Fibroblast of skin of right quadriceps (primary cell): ENCODE measurements around the gene SIAH3.
"Not testable (repeated sequence)": the region's sequence is repeated elsewhere in the genome, so short reads cannot be mapped to it uniquely, and the experiment has no call there.

Experiments used
- DNase-seq: peaks from one replicate; pipeline ENCODE4 v3.0.0-alpha.2; 2013

SIAH3 gene, protein sequence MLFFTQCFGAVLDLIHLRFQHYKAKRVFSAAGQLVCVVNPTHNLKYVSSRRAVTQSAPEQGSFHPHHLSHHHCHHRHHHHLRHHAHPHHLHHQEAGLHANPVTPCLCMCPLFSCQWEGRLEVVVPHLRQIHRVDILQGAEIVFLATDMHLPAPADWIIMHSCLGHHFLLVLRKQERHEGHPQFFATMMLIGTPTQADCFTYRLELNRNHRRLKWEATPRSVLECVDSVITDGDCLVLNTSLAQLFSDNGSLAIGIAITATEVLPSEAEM

DNA sequence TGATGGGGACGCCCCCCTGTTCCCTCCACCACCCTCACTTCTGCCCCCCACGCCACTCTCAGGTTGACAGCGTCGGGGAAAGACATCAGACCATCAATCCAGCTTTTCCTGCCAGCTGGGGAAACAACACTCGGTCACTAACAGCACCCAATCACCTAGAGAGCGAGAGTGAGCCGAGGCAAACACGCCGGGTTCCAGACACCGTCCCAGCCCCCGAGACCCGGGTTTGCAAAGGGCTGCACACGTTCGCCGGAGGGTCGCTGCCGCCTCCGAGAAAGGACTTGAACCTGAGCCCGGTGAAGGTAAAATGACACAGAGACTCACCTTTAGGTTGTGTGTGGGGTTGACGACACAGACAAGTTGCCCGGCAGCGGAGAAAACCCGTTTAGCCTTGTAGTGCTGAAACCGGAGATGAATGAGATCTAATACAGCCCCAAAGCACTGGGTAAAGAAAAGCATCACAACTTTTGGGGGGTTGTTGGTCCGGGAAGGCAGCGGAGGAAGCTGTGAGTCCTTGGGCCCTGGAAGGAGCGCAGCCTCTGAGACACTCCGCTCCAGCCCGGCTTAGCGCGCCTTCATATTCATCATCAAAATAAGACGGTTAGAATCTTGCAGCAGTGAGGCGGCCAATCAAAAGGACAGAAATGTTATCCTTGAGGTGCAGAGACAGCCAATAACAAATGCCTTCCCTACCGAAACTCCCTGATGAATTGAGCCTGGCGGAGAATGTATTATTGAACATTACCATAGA is at the start of gene SIAH3:
Gene SIAH3, minus strand, starts transcription at position 583 of the 751 bp plus-strand sequence. Its CDS starts 124 bp downstream, at position 459.
- peak; percentile 54 for DNase-seq

DNA sequence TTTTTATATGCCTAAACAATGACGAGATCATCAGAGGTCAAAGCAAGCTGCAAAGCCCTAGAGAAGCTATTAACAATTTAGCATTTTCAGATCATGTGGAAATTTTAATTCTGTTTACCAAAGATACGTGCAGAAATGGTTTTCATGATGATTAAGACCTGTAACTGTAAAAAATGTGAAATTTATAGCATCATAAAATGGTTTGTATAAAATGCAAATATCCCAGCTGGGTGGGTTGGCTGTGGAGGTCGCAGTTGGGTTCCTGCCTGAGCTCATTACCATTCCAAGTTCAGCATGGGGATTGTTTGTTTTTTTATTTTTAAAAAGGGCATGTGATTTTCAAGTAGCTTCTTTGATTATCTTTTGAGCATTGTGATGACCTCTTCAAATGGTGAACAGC is 47.9 kb upstream of the SIAH3 start:
- no peak for DNase-seq

DNA sequence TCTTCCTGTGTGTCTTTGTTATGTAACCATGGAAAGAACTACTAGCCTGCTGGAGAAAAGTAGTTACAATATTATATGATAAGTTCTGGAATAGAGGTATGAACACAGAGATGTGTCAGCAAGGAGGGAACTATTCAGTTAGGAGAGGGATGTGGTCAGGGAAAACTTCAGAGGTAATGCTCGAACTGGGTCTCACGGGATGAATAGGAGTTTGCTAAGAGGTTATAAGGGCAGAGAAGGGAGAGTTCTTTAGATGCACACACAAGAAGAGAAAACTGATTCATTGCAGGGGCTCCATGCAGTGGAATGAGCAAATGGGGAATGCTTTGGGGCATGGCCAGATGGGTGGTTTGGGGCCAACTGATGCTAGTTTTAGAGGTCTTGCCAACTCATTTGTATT is 46.0 kb upstream of the SIAH3 start:
- no peak for DNase-seq

DNA sequence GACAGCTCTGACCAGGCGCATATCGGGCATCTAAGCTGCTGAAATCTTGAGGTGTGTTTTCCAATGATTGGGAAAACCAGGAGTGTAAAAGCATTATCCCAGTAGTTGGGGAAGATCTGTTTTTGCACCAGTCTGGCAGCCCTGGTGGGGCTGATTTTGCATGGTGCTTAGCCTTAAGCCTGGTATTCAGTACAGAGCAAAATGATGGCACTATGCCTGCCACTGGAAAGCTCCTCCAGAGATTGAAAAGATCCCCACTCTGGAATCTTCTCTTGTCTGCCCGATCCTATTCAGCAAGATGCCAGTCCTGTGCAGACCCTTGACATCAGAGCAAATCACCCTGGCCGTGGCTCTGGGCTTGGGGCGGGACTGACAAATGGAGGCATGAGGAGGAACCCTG is 44.7 kb upstream of the SIAH3 start:
- DNase-seq, result no peak

DNA sequence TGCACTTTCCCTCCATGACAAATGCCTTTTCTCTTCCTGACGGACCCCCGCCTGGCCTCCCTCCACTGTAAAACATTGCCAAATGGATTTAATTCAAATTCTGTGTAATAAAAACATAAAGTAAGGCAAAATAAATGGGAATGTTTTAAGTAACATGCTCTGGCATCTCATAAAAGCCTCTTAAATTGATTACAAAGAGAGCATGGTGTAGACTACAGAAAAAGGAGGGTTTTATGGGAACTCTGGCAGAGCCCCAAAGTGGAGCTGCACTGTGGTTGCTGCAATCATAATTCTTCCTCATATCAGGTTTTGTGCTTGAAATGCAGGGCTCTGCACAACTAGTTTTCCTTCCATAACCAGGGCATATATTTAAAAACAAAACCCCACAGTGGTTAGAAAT is 44.3 kb upstream of the SIAH3 start:
- no peak for DNase-seq

DNA sequence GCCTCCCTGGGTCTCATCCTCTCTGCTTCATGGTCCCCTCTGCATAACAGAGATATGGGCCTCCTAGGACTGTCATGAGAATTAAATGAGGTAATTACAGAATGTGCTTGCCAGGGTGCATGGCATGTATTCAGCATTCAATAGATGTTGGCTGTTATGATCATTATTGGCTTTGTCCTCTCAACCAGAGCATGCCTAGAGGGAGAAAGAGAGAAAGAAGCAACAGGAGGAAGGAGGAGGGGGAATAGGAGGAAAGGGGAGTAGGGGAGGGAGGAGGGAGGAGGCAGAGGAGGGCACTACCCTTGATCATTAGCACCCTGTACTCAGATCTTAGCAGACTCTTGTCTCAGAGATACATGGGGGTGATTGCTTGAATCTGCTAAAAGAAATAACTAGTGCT is 41.0 kb upstream of the SIAH3 start:
- DNase-seq, result no peak

DNA sequence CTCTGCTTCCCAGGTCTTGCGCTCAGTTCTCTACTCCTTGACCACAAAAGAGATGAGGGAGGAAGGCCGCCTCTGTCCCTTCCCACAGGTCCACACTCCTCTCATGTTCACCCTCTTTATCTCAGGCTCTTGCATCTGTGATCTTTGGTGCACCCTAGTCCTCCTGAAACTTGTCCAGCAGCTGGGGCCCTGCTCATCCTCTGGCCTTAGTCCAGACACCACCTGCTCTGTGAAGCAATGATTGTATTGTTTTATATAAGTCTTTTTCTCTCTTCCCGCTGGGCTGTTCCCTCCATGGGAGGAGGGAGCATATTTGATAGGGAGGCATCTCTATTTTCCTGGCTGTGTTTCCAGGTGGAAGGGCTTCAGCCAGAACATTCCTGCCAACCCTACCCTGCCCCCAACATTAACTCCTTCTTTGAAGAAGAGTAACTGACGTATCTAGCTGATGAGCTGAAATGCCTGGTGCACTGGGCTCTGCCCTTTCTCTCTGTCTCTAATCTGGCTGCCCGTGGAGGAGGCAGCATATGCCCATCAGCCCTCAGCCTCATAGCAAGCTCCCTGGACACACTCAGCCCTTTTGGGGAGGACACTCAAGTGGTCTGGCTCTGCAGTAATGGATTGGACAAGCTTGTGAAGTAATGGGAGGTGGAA is 38.2 kb upstream of the SIAH3 start:
- DNase-seq, result no peak

DNA sequence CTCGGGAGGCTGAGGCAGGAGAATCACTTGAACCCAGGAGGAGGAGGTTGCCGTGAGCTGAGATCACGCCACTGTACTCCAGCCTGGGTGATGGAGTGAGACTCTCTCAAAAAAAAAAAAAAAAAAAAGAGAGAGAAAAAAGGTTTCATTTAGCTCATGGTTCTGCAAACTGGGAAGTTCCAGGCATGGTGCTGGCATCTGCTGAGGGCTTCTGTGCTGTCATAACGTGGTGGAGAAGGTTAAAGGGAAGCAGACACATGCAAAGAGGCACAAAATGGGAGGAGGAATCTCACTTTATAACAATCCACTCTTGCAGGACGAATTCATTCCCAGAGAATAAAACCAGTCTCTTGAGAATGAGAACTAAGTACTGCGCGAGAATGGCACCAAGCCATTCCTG is 34.9 kb upstream of the SIAH3 start:
- no peak for DNase-seq

DNA sequence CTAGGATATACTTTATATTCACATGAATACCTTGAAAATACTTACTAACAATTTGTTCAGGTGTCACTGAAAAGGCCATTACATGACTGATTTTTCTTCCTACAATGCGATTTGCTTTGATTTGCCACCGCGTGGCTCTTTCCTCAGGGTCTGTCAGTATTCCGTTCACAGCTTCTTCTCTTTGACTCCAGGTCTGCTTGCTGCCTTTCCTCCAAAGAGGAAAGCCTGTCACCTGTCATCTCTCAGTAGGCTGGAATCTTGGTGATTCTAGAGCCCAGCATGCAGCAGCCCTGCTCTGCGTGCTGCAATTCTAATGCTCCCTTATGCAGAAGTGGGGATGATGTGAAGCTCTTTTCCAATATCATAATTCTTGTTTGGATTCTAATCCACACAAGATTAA is 33.6 kb upstream of the SIAH3 start:
- DNase-seq, result no peak

DNA sequence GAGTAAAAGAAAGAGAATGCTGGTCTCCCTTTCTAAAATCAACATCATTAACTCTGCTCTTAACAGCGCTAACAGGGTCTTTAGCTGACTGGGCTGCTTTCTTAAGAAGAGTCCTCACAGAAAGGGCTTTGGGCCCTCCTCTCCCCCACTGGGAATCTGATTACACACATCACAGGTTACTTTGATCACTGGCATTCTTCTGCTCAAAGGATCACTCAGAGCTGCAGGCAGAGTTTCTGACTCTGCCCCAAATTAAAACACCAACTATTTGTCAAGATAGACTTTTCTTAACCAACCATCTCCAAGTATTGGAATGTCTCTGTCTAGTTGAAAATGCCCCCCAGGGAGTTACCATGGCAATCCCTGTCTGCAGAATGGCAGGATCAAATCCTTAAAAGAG is 31.1 kb upstream of the SIAH3 start:
- no peak for DNase-seq

DNA sequence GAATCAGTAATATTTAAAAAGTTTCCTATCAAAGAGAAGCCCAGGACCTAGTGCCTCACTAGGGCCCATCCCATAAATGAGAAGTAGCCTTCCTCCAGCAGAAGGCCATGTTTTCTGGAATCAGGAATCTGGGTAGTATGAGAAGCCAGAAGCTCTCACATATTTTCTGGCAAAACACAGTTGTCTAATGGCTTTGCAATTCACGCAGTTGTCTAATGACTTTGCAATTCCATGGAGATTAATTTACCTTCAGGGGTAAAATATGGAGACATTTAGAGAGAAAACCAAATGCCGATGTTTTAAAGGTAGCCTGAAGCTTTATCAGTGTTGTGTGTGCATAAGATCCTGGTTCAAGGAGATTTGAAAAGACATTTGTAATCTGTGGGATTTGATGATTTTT is 29.8 kb upstream of the SIAH3 start:
- no peak for DNase-seq

DNA sequence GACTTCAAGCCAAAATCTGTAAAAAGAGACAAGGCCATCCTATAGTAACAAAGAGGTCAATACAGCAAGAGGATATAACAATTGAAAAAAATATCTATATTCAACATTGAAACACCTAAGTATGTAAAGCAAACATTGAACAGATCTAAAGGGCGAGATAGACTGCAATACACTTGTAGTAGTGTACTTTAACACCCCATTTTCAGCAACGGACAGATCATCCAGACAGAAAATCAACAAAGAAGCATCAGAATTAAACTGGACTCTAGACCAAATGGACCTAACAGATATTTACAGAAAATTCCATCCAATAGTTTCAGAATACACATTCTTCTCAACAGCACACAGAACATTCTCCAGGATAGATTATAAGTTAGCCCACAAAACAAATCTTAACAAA is 28.7 kb upstream of the SIAH3 start:
- no peak for DNase-seq

DNA sequence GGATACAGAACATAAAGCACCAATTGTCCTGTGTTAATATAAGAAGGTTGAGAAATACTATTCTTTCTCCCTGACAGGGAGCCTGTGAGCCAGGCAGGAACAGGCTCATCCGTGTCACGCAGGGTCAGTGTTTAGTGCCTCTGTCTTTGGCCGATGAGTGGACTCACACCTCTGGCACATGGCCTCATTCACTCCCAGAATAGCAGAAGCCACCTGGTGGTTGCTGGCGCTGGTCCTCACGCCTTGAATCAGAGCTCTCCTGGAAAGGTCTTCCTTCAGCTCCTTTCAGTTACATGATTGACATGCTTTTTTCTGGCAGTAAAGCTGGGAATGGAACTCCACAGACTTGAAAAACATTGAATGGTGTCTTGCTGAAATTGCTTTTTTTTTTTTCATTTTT is 28.1 kb upstream of the SIAH3 start:
- DNase-seq, result no peak

DNA sequence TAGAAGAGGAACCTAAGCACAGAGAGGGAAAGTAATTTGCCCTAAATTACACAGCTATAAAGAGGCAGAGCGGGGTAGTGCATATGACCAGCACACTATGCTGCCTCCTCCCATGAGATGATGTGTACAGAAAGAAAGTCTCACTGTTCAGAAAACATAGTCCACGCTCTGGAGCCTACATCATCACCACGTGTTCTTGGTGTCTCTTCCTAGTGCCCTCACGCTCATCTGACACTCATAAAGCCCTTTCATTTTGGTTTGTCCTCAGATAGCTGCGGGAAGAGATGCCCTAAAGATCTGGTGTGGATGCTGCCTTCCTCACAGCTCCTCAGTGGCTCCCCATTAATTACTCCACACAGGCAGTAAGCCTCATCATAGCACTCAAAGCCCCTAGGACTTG is 27.4 kb upstream of the SIAH3 start:
- no peak for DNase-seq

DNA sequence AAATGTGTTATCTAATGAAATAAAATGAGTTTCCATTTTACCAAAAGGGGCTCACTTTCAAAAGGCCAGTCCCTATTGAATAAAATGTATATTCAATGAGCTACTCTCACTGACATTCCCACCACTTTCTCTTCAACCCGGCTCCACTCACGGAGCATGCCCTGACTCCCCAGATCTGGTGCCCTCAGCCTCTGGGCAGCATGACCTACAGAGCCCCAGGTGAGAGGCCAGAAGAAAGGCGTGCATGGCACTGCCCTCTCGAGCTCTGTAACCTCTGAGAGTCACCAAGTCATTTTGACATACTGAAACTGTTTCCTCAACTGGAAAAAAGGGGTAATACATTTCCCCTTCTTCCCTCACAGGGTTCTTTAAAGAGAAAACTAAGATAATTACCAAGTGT is 25.2 kb upstream of the SIAH3 start:
- no peak for DNase-seq

DNA sequence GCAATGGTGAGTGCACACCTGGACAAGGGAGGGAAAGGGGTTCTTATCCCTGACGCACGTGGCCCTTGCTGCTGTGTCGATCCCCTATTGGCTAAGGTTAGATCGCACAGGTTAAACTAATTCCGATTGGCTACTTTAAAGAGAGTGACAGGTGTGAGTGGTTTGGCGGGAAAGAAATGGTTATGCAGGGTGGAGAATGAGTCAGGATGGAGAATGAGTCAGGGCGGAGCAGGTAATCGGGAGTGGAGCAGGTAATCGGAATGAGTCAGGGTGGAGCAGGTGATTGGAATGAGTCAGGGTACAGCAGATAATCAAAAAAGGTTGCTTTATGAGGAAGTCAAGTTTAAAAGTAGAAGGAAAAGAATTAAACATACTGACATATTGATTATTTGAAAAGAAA is 24.4 kb upstream of the SIAH3 start:
- no peak for DNase-seq

DNA sequence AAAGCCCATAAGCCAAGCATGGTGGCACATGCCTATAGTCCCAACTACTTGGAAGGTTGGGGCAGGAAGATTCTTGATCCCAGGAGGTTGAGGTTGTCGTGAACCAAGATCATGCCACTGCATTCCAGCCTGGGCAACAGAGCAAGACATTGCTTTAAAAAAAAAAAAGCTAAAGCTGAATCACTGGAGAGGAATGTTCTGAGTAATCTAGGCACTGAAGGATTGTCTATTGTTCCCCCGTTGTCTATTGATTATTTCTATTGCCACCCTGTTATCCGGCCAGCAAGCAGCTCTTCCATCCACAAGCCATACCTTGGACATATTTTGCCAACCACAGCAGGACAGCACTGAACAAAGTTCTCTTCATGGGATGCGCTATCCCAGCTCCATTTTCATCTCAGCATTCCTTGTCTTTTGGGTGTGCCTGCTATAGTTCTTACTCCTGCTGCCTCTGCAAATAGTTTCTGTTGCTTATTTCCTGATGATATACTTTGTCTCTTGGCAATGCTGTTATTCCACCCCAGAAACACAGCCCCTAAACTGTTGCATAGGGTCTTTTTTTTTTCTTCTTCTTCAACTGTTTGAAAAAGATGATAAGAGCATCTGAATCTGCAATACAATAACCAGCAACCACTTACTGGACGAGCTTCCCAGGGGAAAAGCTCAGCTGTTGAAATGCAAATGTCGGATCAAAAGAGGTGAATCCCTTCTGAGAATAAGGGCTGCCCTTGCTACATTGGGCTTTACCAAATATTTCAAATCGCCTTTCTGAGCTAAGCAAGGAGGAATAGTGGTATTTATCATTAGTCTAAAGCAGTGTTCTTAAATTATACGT is 22.2 kb upstream of the SIAH3 start:
- peak; percentile 36 for DNase-seq

DNA sequence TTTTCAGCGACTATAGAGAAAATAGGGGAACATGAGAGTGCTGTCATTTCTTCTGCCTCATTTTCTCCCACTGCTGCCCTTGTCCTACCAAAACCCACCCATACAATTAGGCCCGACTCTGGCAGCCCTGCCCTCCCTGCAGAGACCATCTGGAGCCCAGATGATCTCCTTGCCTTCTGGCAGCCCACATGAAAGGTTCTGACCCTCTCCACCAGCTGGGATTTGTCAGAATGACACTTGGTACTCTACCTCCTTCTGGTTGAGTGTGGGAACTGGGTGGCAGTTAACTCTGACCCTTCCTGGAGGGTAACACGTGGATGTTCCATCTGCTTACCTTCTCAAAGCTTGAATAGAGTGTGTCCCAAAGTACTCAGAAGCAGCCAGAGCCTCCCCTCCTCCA is 21.0 kb upstream of the SIAH3 start:
- no peak for DNase-seq

DNA sequence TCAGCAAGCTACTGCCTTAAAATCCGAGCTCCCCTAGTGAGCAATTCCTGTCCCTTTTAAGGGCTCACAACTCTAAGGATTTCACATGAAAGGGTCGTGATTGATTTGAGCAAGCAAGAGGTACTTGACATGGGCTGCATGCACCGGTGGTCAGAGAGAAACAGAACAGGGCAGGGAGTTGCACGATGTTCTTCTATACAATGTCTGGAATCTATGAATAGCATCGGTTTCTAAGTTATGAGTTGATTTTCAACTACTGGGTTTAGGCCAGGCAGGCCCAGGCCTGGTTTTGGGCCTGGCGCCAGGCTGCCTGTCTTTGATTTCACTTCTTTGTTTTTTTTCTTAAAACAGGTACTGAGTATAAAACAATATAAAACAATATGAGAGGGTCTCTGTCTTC is 19.6 kb upstream of the SIAH3 start:
- DNase-seq, result not testable (repeated sequence)

DNA sequence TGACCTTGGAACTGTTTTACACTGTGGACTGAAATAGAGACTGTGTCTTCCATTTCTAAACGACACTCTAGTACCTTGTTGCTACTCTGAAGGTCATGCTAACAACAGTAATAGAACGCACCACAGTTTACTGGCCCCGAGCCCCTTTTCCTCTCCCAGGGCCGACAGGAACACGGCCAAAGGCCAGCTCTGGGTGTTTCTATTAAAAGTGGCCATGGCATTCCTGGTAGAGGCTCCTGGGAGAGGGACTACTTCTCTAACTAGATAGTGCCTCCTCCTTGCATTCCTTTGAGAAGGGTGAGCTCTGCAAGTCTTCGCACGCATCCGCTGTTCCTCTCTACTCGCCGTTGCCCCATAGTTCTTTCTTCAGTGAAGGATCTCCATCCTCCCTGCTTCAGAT is 18.7 kb upstream of the SIAH3 start:
- no peak for DNase-seq

DNA sequence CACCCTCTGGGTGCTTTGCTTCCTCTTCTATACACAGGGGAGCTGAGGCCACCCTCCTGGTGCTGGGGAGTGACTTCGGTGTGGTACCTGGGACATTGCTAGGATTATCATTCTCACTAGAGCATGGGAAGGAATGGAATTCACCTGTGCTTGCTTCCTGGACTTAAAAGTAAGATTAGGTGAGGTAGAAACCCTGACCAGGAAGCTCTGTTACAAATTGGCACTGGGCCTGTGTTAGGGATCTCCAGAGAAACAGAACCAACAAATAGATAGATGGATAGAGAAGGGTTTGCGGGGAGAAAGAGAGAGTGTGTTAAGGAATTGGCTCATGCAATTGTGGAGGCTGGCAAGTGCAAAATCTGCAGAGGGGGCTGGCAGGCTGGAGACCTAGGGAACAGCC is 13.9 kb upstream of the SIAH3 start:
- no peak for DNase-seq

DNA sequence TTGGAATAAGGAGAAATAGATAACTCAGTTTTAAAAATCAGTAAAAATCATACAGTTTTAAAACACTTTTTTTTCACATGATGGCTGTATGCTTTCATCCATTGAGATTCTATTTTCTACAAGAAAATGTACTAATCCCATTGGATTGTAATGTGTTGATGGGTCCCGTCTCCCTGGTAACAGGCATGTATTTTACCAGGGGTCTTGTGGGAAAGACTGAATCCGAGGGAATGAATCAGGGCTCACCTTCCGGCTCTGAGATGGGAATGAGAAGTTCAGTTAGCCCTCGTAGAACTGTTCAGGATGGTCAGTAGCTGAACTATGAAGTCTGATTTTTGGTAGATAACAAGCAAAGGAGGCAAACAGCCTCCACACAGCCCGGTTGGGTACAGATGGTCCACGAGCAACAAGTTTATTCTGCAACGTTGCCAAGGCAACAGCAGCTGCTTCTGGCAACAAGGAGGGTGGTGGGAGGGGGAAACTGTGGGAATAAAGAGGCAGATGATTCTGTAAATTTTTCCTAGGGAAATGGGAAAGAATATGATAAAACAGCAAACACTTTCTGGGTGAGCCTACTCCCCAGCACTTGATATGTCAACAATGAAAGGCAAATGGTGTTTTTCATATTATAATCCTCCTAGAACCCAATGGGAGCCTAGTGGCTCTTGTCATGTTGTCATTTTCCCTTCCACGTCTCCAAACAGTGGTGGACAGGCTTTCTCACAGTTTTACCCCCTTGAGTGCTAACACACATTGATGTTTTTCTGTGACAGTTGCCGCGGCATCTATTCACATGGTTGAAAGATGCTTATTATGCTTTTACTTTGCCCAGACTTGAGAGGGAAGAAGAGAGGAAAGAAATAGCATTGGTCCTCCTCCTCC is 12.4 kb upstream of the SIAH3 start:
- no peak for DNase-seq
